B cell (primary cell): Measurements from ENCODE around the gene OPN4. TPM values are rescaled to one million over a fixed set of nuclear protein-coding genes. Genes with fewer than 3 reads are reported as not detected.

ENCODE experiments used
- ATAC-seq: fragments of 200-7000 bp; cut with Tn5 transposase; one replicate; pipeline ENCODE4 v1.10.0; 2021; ENCODE audit warnings: low read depth, mild to moderate bottlenecking, moderate number of reproducible peaks, moderate library complexity
- CTCF ChIA-PET: fragments of 350-600 bp; sonication (Branson Sonifier 250); formaldehyde crosslinking; loops from one replicate; lab custom pipeline; 2021; ENCODE audit warnings: antibody characterized with exemption, inconsistent platforms; lab: Charles Lee
- POLR2A ChIA-PET: fragments of 350-600 bp; sonication (Branson Sonifier 250); formaldehyde crosslinking; loops from one replicate; lab custom pipeline; 2021; ENCODE audit warnings: antibody characterized with exemption; lab: Charles Lee
- DNase-seq: peaks from one replicate; pipeline ENCODE4 v3.0.0; 2013
- H2AFZ ChIP-seq: 2 replicates; pipeline ENCODE4 v1.6.1; 2012; ENCODE audit warnings: mild to moderate bottlenecking, low read depth, low read length; ENCODE audit not compliant: insufficient read depth, poor library complexity, severe bottlenecking
- H3K27ac ChIP-seq, 2 donors: 1 replicate in 1 of 2; 2 replicates in 1 of 2; pipeline ENCODE4 v1.5.1; 2012 to 2013; ENCODE audit warnings: low read length in 2 of 2, mild to moderate bottlenecking in 2 of 2, moderate library complexity in 1 of 2
- H3K27me3 ChIP-seq, 4 experiments: fragments of 200-600 bp in 1 of 4; sonication (generic) in 1 of 4; replicated peaks in 1 of 4; 1 replicate in 2 of 4; 2 replicates in 2 of 4; pipeline versions ENCODE4 v1.6.1 to v1.7.0; 2013 to 2016; ENCODE audit warnings: low read length in 3 of 4, mild to moderate bottlenecking in 2 of 4, mixed read lengths in 1 of 4, moderate library complexity in 1 of 4; ENCODE audit not compliant: insufficient read depth in 4 of 4, control insufficient read depth in 3 of 4; ENCODE audit errors: control extremely low read depth in 1 of 4
- H3K36me3 ChIP-seq, 2 experiments: replicated peaks in 1 of 2; 1 replicate in 1 of 2; 2 replicates in 1 of 2; pipeline versions ENCODE4 v1.6.1 to v1.7.1; 2013; ENCODE audit warnings: low read length in 1 of 2; ENCODE audit not compliant: insufficient read depth in 2 of 2, control insufficient read depth in 1 of 2; ENCODE audit errors: control extremely low read depth in 1 of 2, extremely low read depth in 1 of 2
- H3K4me1 ChIP-seq, 2 donors: fragments of 200-600 bp in 1 of 2; sonication (generic) in 1 of 2; 1 replicate in 1 of 2; 2 replicates in 1 of 2; pipeline versions ENCODE4 v1.5.1 to v1.6.1; 2013 to 2017; ENCODE audit warnings: low read length in 2 of 2; ENCODE audit not compliant: control insufficient read depth in 2 of 2, insufficient read depth in 2 of 2
- H3K4me2 ChIP-seq: replicated peaks from 2 replicates; pipeline ENCODE3; 2012; ENCODE audit warnings: mild to moderate bottlenecking, low read depth, low read length; ENCODE audit not compliant: poor library complexity, severe bottlenecking
- H3K4me3 ChIP-seq, 5 experiments: fragments of 200-600 bp in 1 of 5; sonication (generic) in 1 of 5; 1 replicate in 3 of 5; 2 replicates in 2 of 5; pipeline versions ENCODE4 v1.5.1 to v1.7.0; 2011 to 2016; ENCODE audit warnings: low read length in 4 of 5, mild to moderate bottlenecking in 4 of 5, low read depth in 2 of 5, control low read depth in 1 of 5, moderate library complexity in 1 of 5; ENCODE audit not compliant: insufficient read depth in 1 of 5; ENCODE audit errors: control extremely low read depth in 1 of 5, extremely low read depth in 1 of 5
- H3K79me2 ChIP-seq: fragments of 200-600 bp; sonication (generic); one replicate; pipeline ENCODE4 v1.6.0; 2016; ENCODE audit warnings: low read length; ENCODE audit not compliant: control insufficient read depth, insufficient read depth
- H3K9ac ChIP-seq: fragments of 200-600 bp; sonication (generic); 2 replicates; pipeline ENCODE4 v1.6.1; 2017; ENCODE audit warnings: mild to moderate bottlenecking, low read length, moderate library complexity
- H3K9me3 ChIP-seq, 3 donors: one replicate each; pipeline versions ENCODE4 v1.6.1 to v1.7.1; 2013; ENCODE audit warnings: low read length in 2 of 3; ENCODE audit not compliant: control insufficient read depth in 2 of 3, insufficient read depth in 1 of 3; ENCODE audit errors: control extremely low read depth in 1 of 3
- H4K20me1 ChIP-seq: 2 replicates; pipeline ENCODE4 v1.6.0; 2012; ENCODE audit warnings: mild to moderate bottlenecking, low read length; ENCODE audit not compliant: insufficient read depth, control insufficient read depth, poor library complexity, severe bottlenecking
- H3K27ac Mint-ChIP-seq: one replicate; pipeline ENCODE4 v1.8.0; 2021; ENCODE audit warnings: mixed read lengths
- H3K27me3 Mint-ChIP-seq: one replicate; pipeline ENCODE4 v1.8.0; 2021; ENCODE audit warnings: mixed read lengths
- H3K4me1 Mint-ChIP-seq: one replicate; pipeline ENCODE4 v1.8.0; 2021; ENCODE audit warnings: mixed read lengths
- H3K4me3 Mint-ChIP-seq: one replicate; pipeline ENCODE4 v1.8.0; 2021; ENCODE audit warnings: mixed read lengths
- H3K9me3 Mint-ChIP-seq: one replicate; pipeline ENCODE4 v1.8.0; 2022; ENCODE audit warnings: mixed read lengths; ENCODE audit not compliant: insufficient read depth
- EZH2 ChIP-seq: IDR thresholded peaks from 2 replicates; pipeline ENCODE4 v1.6.1; 2012; ENCODE audit warnings: borderline replicate concordance, low read depth, mild to moderate bottlenecking, moderate library complexity, low read length; ENCODE audit not compliant: insufficient read depth, poor library complexity, severe bottlenecking
- WGBS: methylation state at CpG from one replicate; pipeline ENCODE4 v1.1.5; 2013; ENCODE audit warnings: missing lambda C conversion rate; ENCODE audit not compliant: insufficient coverage; 5-methylcytosine and 5-hydroxymethylcytosine counted together
- intact Hi-C: fragments of 100-400 bp; cut with micrococcal nuclease; formaldehyde crosslinking; loops from one replicate; pipeline ENCODE4 v1.10.0; 2022
- polyA minus RNA-seq: library from RNA; depleted of rRNA, polyadenylated mRNA; stranded (reverse); fragments of >200 nt; gene quantifications from 2 replicates; pipeline ENCODE4 v1.2.3, GENCODE V29; 2012
- polyA plus RNA-seq: library from polyadenylated mRNA; depleted of rRNA; stranded (reverse); fragments of >200 nt; gene quantifications from 2 replicates; pipeline ENCODE4 v1.2.3, GENCODE V29; 2012
- total RNA-seq, 2 donors: library from RNA; stranded (reverse); fragments of 120-200 nt in 1 of 2; gene quantifications; 1 replicate in 1 of 2; 2 replicates in 1 of 2; pipeline versions ENCODE4 v1.2.3 to v1.2.4, GENCODE V29; 2013 to 2022
- TF ChIP-seq, protein P1 (sequence below): fragments of 200-600 bp; IDR thresholded peaks from one replicate; pipeline ENCODE4 v1.8.0; 2022; ENCODE audit warnings: antibody characterized with exemption, mild to moderate bottlenecking

The OPN4 gene, protein sequence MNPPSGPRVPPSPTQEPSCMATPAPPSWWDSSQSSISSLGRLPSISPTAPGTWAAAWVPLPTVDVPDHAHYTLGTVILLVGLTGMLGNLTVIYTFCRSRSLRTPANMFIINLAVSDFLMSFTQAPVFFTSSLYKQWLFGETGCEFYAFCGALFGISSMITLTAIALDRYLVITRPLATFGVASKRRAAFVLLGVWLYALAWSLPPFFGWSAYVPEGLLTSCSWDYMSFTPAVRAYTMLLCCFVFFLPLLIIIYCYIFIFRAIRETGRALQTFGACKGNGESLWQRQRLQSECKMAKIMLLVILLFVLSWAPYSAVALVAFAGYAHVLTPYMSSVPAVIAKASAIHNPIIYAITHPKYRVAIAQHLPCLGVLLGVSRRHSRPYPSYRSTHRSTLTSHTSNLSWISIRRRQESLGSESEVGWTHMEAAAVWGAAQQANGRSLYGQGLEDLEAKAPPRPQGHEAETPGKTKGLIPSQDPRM
- total RNA-seq (not detected in 2 replicates), polyA plus RNA-seq (not detected in 2 replicates), polyA minus RNA-seq (not detected in 2 replicates)
- total RNA-seq (2013), result not detected

DNA sequence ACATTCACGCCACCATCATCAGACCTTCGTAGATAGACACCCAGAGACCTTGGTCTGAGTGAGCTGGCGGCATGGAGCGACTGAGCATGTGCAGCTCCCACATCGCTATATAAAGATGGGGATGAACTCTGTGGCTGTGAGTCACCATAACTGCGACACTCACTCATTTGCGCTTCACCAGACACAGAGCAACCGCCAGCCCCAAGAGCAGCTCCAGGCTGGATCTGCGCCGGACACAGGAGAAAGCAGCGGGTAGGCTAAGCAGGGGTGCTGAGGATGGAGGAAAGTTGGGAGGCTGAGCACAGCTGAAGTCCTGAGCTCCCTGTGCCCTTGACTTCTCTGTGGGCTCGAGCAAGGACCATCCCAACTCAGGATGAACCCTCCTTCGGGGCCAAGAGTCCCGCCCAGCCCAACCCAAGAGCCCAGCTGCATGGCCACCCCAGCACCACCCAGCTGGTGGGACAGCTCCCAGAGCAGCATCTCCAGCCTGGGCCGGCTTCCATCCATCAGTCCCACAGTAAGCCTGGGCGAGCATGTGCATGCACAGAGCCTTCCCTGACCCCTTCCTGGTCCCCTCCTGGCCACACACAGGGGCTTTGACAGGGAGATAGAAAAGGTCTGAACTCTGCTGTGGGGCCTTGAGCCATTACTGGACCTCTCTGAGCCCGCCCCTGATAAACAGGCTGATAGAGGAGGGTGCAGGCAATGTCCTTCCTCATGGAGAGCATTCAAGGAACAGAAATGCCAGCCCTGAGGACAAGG lies at the start of gene OPN4:
TSS of gene OPN4 (plus strand) at position 137 of the 762 bp plus-strand sequence. CDS start at position 374, 237 bp downstream.
- intact Hi-C loops, result no loop called here
- Histone ChIP-seq H3K4me3 (no peak within 1 kb of the TSS), H2AFZ (no peak within 1 kb of the TSS), H3K79me2 (no peaks in the 10 kb centered on the region), H3K36me3 (no peaks in the 10 kb centered on the region), H3K27me3 (no peaks in the 10 kb centered on the region), H3K4me2 (no peak within 1 kb of the TSS), H3K9me3 (no peaks in the 10 kb centered on the region), H3K4me1 (no peaks in the 10 kb centered on the region), H4K20me1 (no peaks in the 10 kb centered on the region), H3K9ac (no peak within 1 kb of the TSS), H3K27ac (no peak within 1 kb of the TSS)
- Mint-ChIP-seq H3K27ac (no peak within 1 kb of the TSS), H3K27me3 (peaks cover 10% of the 10 kb centered on the region), H3K9me3 (no peaks in the 10 kb centered on the region), H3K4me3 (no peak within 1 kb of the TSS), H3K4me1 (no peaks in the 10 kb centered on the region)
- TF ChIP-seq, protein P1, sequence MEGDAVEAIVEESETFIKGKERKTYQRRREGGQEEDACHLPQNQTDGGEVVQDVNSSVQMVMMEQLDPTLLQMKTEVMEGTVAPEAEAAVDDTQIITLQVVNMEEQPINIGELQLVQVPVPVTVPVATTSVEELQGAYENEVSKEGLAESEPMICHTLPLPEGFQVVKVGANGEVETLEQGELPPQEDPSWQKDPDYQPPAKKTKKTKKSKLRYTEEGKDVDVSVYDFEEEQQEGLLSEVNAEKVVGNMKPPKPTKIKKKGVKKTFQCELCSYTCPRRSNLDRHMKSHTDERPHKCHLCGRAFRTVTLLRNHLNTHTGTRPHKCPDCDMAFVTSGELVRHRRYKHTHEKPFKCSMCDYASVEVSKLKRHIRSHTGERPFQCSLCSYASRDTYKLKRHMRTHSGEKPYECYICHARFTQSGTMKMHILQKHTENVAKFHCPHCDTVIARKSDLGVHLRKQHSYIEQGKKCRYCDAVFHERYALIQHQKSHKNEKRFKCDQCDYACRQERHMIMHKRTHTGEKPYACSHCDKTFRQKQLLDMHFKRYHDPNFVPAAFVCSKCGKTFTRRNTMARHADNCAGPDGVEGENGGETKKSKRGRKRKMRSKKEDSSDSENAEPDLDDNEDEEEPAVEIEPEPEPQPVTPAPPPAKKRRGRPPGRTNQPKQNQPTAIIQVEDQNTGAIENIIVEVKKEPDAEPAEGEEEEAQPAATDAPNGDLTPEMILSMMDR, result no peak
- TF ChIP-seq EZH2, result no peak
- ChIA-PET POLR2A (no interaction called here), CTCF (no interaction called here)
- ATAC-seq (no peak), DNase-seq (no peak)
- WGBS, result 89% methylated on average over 16 of the region's 17 CpGs
